K562 (cell line): ENCODE measurements around the gene B3GALT5. TPM values are rescaled to one million over a fixed set of nuclear protein-coding genes. Genes with fewer than 3 reads are reported as not detected.

Source experiments
- ATAC-seq: fragments of 200-7000 bp; cut with Tn5 transposase; 3 replicates; pipeline ENCODE4 v1.9.1; 2020; ENCODE audit warnings: moderate library complexity
- BruUV-seq: library from RNA; stranded (reverse); fragments of 400-500 nt; replicated peaks from 2 replicates; lab custom pipeline; 2021; lab: Mats Ljungman, UMichigan
- CTCF ChIA-PET: fragments of 300-600 bp; formaldehyde crosslinking; extraction: SDS; loops from one replicate; lab custom pipeline; 2021; ENCODE audit warnings: low intra/inter-chr PET ratio; lab: Yijun Ruan, JAX
- POLR2A ChIA-PET: fragments of 300-600, 350-650 bp; sonication (Branson Sonifier 250); formaldehyde crosslinking; extraction: SDS; loops from one replicate; lab custom pipeline; 2021; ENCODE audit warnings: antibody characterized with exemption, inconsistent platforms; lab: Yijun Ruan, JAX
- DNase-seq, 4 experiments: peaks; one replicate each; pipeline versions ENCODE4 v3.0.0 to v3.0.0-alpha.2; 2011 to 2018; ENCODE audit warnings: low spot score in 3 of 4, mixed read lengths in 3 of 4; ENCODE audit errors: extremely low read depth in 1 of 4
- FAIRE-seq: peaks from 2 replicates; lab custom pipeline; 2011; peaks lifted over from hg19 to GRCh38; lab: Jason Lieb, UNC
- H2AFZ ChIP-seq: 2 replicates; pipeline ENCODE4 v1.6.0; 2011; ENCODE audit warnings: low read depth, low read length, control low read depth, inconsistent platforms
- H3K27ac ChIP-seq: fragments of 200-600 bp; 3 replicates; pipeline ENCODE4 v1.8.0; 2011; ENCODE audit warnings: low read depth, mild to moderate bottlenecking, control low read depth, inconsistent platforms, low read length, moderate library complexity, mixed read lengths; ENCODE audit errors: extremely low read depth
- H3K27me3 ChIP-seq, 2 experiments: fragments of 300-600 bp in 1 of 2; 2 replicates in 1 of 2; 3 replicates in 1 of 2; pipeline versions ENCODE4 v1.6.0 to v1.8.0; 2011; ENCODE audit warnings: inconsistent platforms in 2 of 2, low read length in 2 of 2, mild to moderate bottlenecking in 1 of 2, mixed read lengths in 1 of 2, moderate library complexity in 1 of 2; ENCODE audit not compliant: control insufficient read depth in 2 of 2, insufficient read depth in 2 of 2
- H3K36me3 ChIP-seq: fragments of 300-600 bp; 3 replicates; pipeline ENCODE4 v1.8.0; 2011; ENCODE audit warnings: mild to moderate bottlenecking, low read length, inconsistent platforms; ENCODE audit not compliant: control insufficient read depth, insufficient read depth
- H3K4me1 ChIP-seq, 2 experiments: fragments of 200-600 bp in 1 of 2; replicated peaks in 1 of 2; 2 replicates in 1 of 2; 3 replicates in 1 of 2; pipeline versions ENCODE4 v1.5.1 to v1.8.0; 2011; ENCODE audit warnings: inconsistent platforms in 2 of 2, low read length in 2 of 2, mild to moderate bottlenecking in 1 of 2, mixed read lengths in 1 of 2, moderate library complexity in 1 of 2; ENCODE audit not compliant: control insufficient read depth in 2 of 2, insufficient read depth in 2 of 2
- H3K4me2 ChIP-seq: 2 replicates; pipeline ENCODE4 v1.6.1; 2011; ENCODE audit warnings: low read length, control low read depth, inconsistent platforms, mixed read lengths; ENCODE audit not compliant: insufficient read depth
- H3K4me3 ChIP-seq: fragments of 200-600 bp; sonication (generic), shearing (Covaris generic); 2 replicates; pipeline ENCODE4 v1.5.1; 2016; ENCODE audit warnings: control low read depth, inconsistent platforms
- H3K79me2 ChIP-seq: fragments of 200-600 bp; 3 replicates; pipeline ENCODE4 v1.8.0; 2011; ENCODE audit warnings: low read length, inconsistent platforms; ENCODE audit not compliant: control insufficient read depth, insufficient read depth
- H3K9ac ChIP-seq, 2 experiments: 2 replicates each; pipeline versions ENCODE4 v1.6.0 to v1.6.1; 2011; ENCODE audit warnings: low read depth in 2 of 2, low read length in 2 of 2, control low read depth in 1 of 2, inconsistent platforms in 1 of 2, mild to moderate bottlenecking in 1 of 2, mixed read lengths in 1 of 2; ENCODE audit not compliant: insufficient read depth in 1 of 2
- H3K9me1 ChIP-seq: one replicate; pipeline ENCODE4 v1.6.0; 2011; ENCODE audit warnings: inconsistent platforms, mild to moderate bottlenecking, low read length, moderate library complexity; ENCODE audit not compliant: control insufficient read depth, insufficient read depth
- H3K9me3 ChIP-seq: replicated peaks from 2 replicates; pipeline ENCODE4 v1.5.1; 2011; ENCODE audit warnings: low read depth, low read length, inconsistent platforms; ENCODE audit not compliant: control insufficient read depth, insufficient read depth
- H4K20me1 ChIP-seq: replicated peaks from 2 replicates; pipeline ENCODE4 v1.6.1; 2011; ENCODE audit warnings: low read length, inconsistent platforms, mixed read lengths; ENCODE audit not compliant: control insufficient read depth, insufficient read depth
- CBX8 ChIP-seq: fragments of 200-600 bp; sonication (generic); IDR thresholded peaks from 2 replicates; pipeline ENCODE4 v1.6.1; 2012; ENCODE audit warnings: borderline replicate concordance, mixed run types, low read depth, mild to moderate bottlenecking, moderate library complexity, mixed read lengths, low read length, control low read depth, inconsistent platforms; ENCODE audit not compliant: poor library complexity, severe bottlenecking; ENCODE audit errors: extremely low read depth
- CREB5 ChIP-seq: fragments of 250-450 bp; sonication (Bioruptor Pico); IDR thresholded peaks from 2 replicates; pipeline ENCODE4 v1.5.0; 2020; ENCODE audit warnings: mild to moderate bottlenecking
- DIDO1 ChIP-seq: fragments of 450-650 bp; IDR thresholded peaks from 2 replicates; pipeline ENCODE4 v1.6.1; 2016; ENCODE audit warnings: low read depth, missing biosample characterization, missing genetic modification characterization
- HDAC3 ChIP-seq: fragments of 450-650 bp; IDR thresholded peaks from 2 replicates; pipeline ENCODE4 v1.6.1; 2018; ENCODE audit warnings: borderline replicate concordance, mild to moderate bottlenecking, moderate library complexity; ENCODE audit not compliant: partially characterized antibody
- MCM5 ChIP-seq: fragments of 450-650 bp; IDR thresholded peaks from 2 replicates; pipeline ENCODE4 v1.6.1; 2016; ENCODE audit warnings: low read depth
- NFXL1 ChIP-seq: fragments of 450-650 bp; formaldehyde crosslinking; IDR thresholded peaks from 2 replicates; pipeline ENCODE4 v1.4.0; 2021; ENCODE audit warnings: mild to moderate bottlenecking
- PHB ChIP-seq: fragments of 250-450 bp; sonication (Bioruptor Pico); IDR thresholded peaks from 2 replicates; pipeline ENCODE4 v1.5.0; 2021
- TARDBP ChIP-seq: fragments of 450-650 bp; IDR thresholded peaks from 2 replicates; pipeline ENCODE4 v1.6.1; 2016
- UBTF ChIP-seq, 2 experiments: IDR thresholded peaks; 2 replicates each; pipeline ENCODE4 v1.6.1; 2012; ENCODE audit warnings: improper control_type of control experiment in 2 of 2, low read depth in 2 of 2, low read length in 2 of 2, borderline replicate concordance in 1 of 2
- ZNF134 ChIP-seq: fragments of 250-450 bp; sonication (Bioruptor Pico); conservative IDR thresholded peaks from 2 replicates; pipeline ENCODE4 v1.4.0; 2020
- ZNF408 ChIP-seq: fragments of 250-450 bp; sonication (Bioruptor Pico); IDR thresholded peaks from 2 replicates; pipeline ENCODE4 v1.4.0; 2020; ENCODE audit warnings: low read depth, mild to moderate bottlenecking, moderate library complexity
- WGBS: fragments of 100-300 bp; shearing (Covaris generic); methylation state at CpG from one replicate; pipeline ENCODE4 v1.1.6; 2016; ENCODE audit warnings: low coverage, mixed read lengths; ENCODE audit not compliant: insufficient coverage; ENCODE audit errors: missing lambda C conversion rate; 5-methylcytosine and 5-hydroxymethylcytosine counted together
- in situ Hi-C: fragments of 300-500 bp; cut with MboI; formaldehyde crosslinking; loops from 4 replicates; pipeline ENCODE4 v1.15.0; 2018; ENCODE audit warnings: inconsistent platforms, mixed read lengths
- intact Hi-C: fragments of 100-400 bp; cut with micrococcal nuclease; formaldehyde crosslinking; loops from 2 replicates; pipeline ENCODE4 v1.14.2; 2022
- polyA plus RNA-seq, 8 experiments: library from polyadenylated mRNA; depleted of rRNA in 4 of 8; stranded (reverse) in 5 of 8; unstranded in 3 of 8; fragments of >200 nt; fragmentation: Nextera tagmentation in 2 of 8; fragmentation: Illumina TruSeq in 1 of 8; extraction: Ambion mirVana in 2 of 8; extraction: Trizol in 1 of 8; gene quantifications; 2 replicates each; pipeline versions ENCODE4 v1.2.1 to v1.2.3, GENCODE V29; 2011 to 2014; ENCODE audit warnings: inconsistent platforms in 1 of 8, missing spikeins in 1 of 8
- total RNA-seq, 7 experiments: library from RNA; depleted of rRNA in 6 of 7; stranded (reverse); fragments of >200 nt in 6 of 7; fragmentation: Illumina TruSeq in 2 of 7; extraction: Trizol in 2 of 7; gene quantifications; 2 replicates each; pipeline versions ENCODE4 v1.2.1 to v1.2.3, GENCODE V29; 2011 to 2021; ENCODE audit warnings: low replicate concordance in 1 of 7
- TF ChIP-seq, protein P1 (sequence below): IDR thresholded peaks from 2 replicates; pipeline ENCODE4 v1.6.1; 2011; ENCODE audit warnings: borderline replicate concordance, low read depth, mild to moderate bottlenecking, moderate library complexity, low read length; ENCODE audit not compliant: insufficient read depth, poor library complexity, severe bottlenecking

The B3GALT5 gene
- total and polyA plus RNA-seq, 9 of the 15 experiments (the other 6 are each of a cell fraction or from before 2014, with no cell fraction given): 0.02 TPM; not detected in 8

DNA sequence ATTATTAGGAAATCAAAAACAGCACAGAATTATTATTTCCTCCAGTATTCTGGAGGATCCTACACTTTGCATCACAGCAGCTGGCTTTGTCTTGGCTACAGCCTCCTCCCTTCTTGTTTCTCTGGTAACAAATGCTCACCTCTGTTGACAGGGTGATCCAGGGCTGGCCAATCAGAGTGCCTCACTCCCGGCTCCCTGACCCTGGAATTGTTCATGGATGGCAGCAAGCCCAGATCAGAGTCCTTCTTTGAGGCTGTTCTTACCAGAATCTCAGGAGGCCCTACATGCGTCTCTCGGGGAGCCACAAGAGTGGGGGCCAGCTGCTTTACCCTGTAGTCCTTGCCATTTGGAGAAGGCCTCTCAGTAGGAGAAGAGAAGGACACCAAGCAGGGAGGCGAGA, 83.9 kb downstream of the B3GALT5 start:
- no peak overlapping the region for H3K4me3 ChIP-seq
- WGBS: 0% methylated on average over 4 of the region's 4 CpGs
- FAIRE-seq: no peak
- no peak for TF ChIP-seq CBX8
- no peak for TF ChIP-seq HDAC3
- TF ChIP-seq CREB5: no peak
- TF ChIP-seq ZNF134 (CRISPR knock-in tag): no peak
- no peak for TF ChIP-seq PHB (CRISPR knock-in tag)
- TF ChIP-seq MCM5: no peak
- no peak for TF ChIP-seq UBTF (IDR thresholded peaks at IDR 0.05; ENCODE audit: borderline replicate concordance in 1 of 2, low read depth in 2 of 2, low read length in 2 of 2)
- TF ChIP-seq DIDO1: no peak
- TF ChIP-seq NFXL1 (CRISPR knock-in tag): no peak
- no peak for TF ChIP-seq TARDBP
- TF ChIP-seq ZNF408 (CRISPR knock-in tag): no peak
- TF ChIP-seq, protein P1, sequence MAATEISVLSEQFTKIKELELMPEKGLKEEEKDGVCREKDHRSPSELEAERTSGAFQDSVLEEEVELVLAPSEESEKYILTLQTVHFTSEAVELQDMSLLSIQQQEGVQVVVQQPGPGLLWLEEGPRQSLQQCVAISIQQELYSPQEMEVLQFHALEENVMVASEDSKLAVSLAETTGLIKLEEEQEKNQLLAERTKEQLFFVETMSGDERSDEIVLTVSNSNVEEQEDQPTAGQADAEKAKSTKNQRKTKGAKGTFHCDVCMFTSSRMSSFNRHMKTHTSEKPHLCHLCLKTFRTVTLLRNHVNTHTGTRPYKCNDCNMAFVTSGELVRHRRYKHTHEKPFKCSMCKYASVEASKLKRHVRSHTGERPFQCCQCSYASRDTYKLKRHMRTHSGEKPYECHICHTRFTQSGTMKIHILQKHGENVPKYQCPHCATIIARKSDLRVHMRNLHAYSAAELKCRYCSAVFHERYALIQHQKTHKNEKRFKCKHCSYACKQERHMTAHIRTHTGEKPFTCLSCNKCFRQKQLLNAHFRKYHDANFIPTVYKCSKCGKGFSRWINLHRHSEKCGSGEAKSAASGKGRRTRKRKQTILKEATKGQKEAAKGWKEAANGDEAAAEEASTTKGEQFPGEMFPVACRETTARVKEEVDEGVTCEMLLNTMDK: no peak
- H3K4me1 ChIP-seq: no peaks in the 10 kb centered on the region
- ChIA-PET CTCF (no interaction called here), POLR2A (interaction anchor here (0.6 to 0.7 kb wide), 2 partner anchors 9 to 14 kb away, joined by 3 read pairs; no protein-coding TSS in a partner anchor)
- no peaks in the 10 kb centered on the region for H3K79me2 ChIP-seq
- DNase-seq: no peak
- no peak overlapping the region for H2AFZ ChIP-seq
- in situ Hi-C loops (no loop called here), intact Hi-C loops (no loop called here)
- no peaks in the 10 kb centered on the region for H3K36me3 ChIP-seq
- no peak overlapping the region for H3K27ac ChIP-seq
- H3K27me3 ChIP-seq: no peaks in the 10 kb centered on the region; a peak in 1 of 5 replicates
- no peaks in the 10 kb centered on the region for H4K20me1 ChIP-seq
- H3K4me2 ChIP-seq: no peak overlapping the region
- BruUV-seq: no TSS peak
- H3K9ac ChIP-seq: no peak overlapping the region
- H3K9me3 ChIP-seq: no peaks in the 10 kb centered on the region
- H3K9me1 ChIP-seq: no peaks in the 10 kb centered on the region
- no peak for ATAC-seq
